H9 (cell line): Measurements from ENCODE around the gene ARPP19. TPM values are rescaled to one million over a fixed set of nuclear protein-coding genes. Genes with fewer than 3 reads are reported as not detected.
"Not testable (repeated sequence)": the region's sequence is repeated elsewhere in the genome, so short reads cannot be mapped to it uniquely, and the experiment has no call there.

Source experiments
- DNase-seq: peaks from one replicate; pipeline ENCODE4 v3.0.0-alpha.2; 2017
- H2AFZ ChIP-seq: one replicate; pipeline ENCODE4 v1.6.1; 2013; ENCODE audit warnings: mild to moderate bottlenecking, low read length, control low read depth, moderate library complexity
- H2AK5ac ChIP-seq: 2 replicates; pipeline ENCODE4 v1.6.1; 2013; ENCODE audit warnings: low read length, control low read depth, mixed read lengths; ENCODE audit not compliant: insufficient read length
- H2BK120ac ChIP-seq: one replicate; pipeline ENCODE4 v1.6.1; 2013; ENCODE audit warnings: low read depth, mild to moderate bottlenecking, low read length, control low read depth, inconsistent platforms; ENCODE audit not compliant: poor library complexity, severe bottlenecking
- H2BK12ac ChIP-seq: 2 replicates; pipeline ENCODE4 v1.6.1; 2013; ENCODE audit warnings: low read length, control low read depth, mixed read lengths, low read depth; ENCODE audit not compliant: insufficient read length
- H2BK15ac ChIP-seq: 2 replicates; pipeline ENCODE4 v1.6.1; 2013; ENCODE audit warnings: low read depth, low read length, control low read depth
- H2BK20ac ChIP-seq: one replicate; pipeline ENCODE4 v1.6.1; 2013; ENCODE audit warnings: low read depth, mild to moderate bottlenecking, low read length, control low read depth, inconsistent platforms; ENCODE audit not compliant: poor library complexity, severe bottlenecking
- H2BK5ac ChIP-seq: 2 replicates; pipeline ENCODE4 v1.6.1; 2013; ENCODE audit warnings: low read length, control low read depth, mixed read lengths; ENCODE audit not compliant: insufficient read length
- H3K14ac ChIP-seq: 2 replicates; pipeline ENCODE4 v1.6.1; 2013; ENCODE audit warnings: low read length, control low read depth; ENCODE audit not compliant: insufficient read depth
- H3K18ac ChIP-seq: 2 replicates; pipeline ENCODE4 v1.6.1; 2013; ENCODE audit warnings: low read depth, mild to moderate bottlenecking, mixed read lengths, low read length, control low read depth; ENCODE audit not compliant: insufficient read length
- H3K23ac ChIP-seq: 2 replicates; pipeline ENCODE4 v1.6.1; 2013; ENCODE audit warnings: low read length, control low read depth, mixed read lengths, low read depth; ENCODE audit not compliant: insufficient read length
- H3K23me2 ChIP-seq: 2 replicates; pipeline ENCODE4 v1.6.1; 2013; ENCODE audit warnings: low read depth, mild to moderate bottlenecking, mixed read lengths, low read length, control low read depth; ENCODE audit not compliant: insufficient read length, poor library complexity, severe bottlenecking
- H3K27ac ChIP-seq: 2 replicates; pipeline ENCODE4 v1.5.1; 2013; ENCODE audit warnings: low read length, control low read depth, mixed read lengths, low read depth; ENCODE audit not compliant: insufficient read length
- H3K27me3 ChIP-seq: 2 replicates; pipeline ENCODE4 v1.6.1; 2013; ENCODE audit warnings: low read length, control low read depth, inconsistent platforms; ENCODE audit not compliant: insufficient read depth
- H3K4ac ChIP-seq: 2 replicates; pipeline ENCODE4 v1.6.1; 2013; ENCODE audit warnings: low read depth, mild to moderate bottlenecking, control low read depth, inconsistent platforms, low read length, moderate library complexity
- H3K4me1 ChIP-seq: 2 replicates; pipeline ENCODE4 v1.6.1; 2013; ENCODE audit warnings: low read length, control low read depth, inconsistent platforms; ENCODE audit not compliant: insufficient read depth
- H3K4me2 ChIP-seq: 2 replicates; pipeline ENCODE4 v1.6.1; 2013; ENCODE audit warnings: low read length, control low read depth, mixed read lengths; ENCODE audit not compliant: insufficient read length, insufficient read depth
- H3K56ac ChIP-seq: 2 replicates; pipeline ENCODE4 v1.6.1; 2013; ENCODE audit warnings: low read depth, mild to moderate bottlenecking, mixed read lengths, low read length, control low read depth; ENCODE audit not compliant: insufficient read length
- H3K79me1 ChIP-seq: 2 replicates; pipeline ENCODE4 v1.6.1; 2013; ENCODE audit warnings: low read depth, mild to moderate bottlenecking, moderate library complexity, low read length, control low read depth, inconsistent platforms; ENCODE audit not compliant: insufficient read depth, poor library complexity, severe bottlenecking
- H3K79me2 ChIP-seq: 2 replicates; pipeline ENCODE4 v1.6.1; 2013; ENCODE audit warnings: low read length, control low read depth, inconsistent platforms; ENCODE audit not compliant: insufficient read depth
- H3K9ac ChIP-seq: 2 replicates; pipeline ENCODE4 v1.6.1; 2013; ENCODE audit warnings: low read length, control low read depth, mixed read lengths; ENCODE audit not compliant: insufficient read length; ENCODE audit errors: extremely low read depth
- H3K9me3 ChIP-seq: one replicate; pipeline ENCODE4 v1.6.1; 2013; ENCODE audit warnings: low read depth, low read length, inconsistent platforms; ENCODE audit not compliant: control insufficient read depth
- H3T11ph ChIP-seq: one replicate; pipeline ENCODE4 v1.6.1; 2013; ENCODE audit warnings: mild to moderate bottlenecking, low read length, control low read depth, inconsistent platforms
- H4K20me1 ChIP-seq: one replicate; pipeline ENCODE4 v1.6.1; 2013; ENCODE audit not compliant: control insufficient read depth, insufficient read length, insufficient read depth
- H4K5ac ChIP-seq: 2 replicates; pipeline ENCODE4 v1.6.1; 2013; ENCODE audit warnings: low read depth, mild to moderate bottlenecking, mixed read lengths, low read length, control low read depth; ENCODE audit not compliant: insufficient read length
- H4K8ac ChIP-seq: replicated peaks from 2 replicates; pipeline ENCODE4 v1.6.1; 2013; ENCODE audit warnings: low read length, control low read depth, mixed read lengths, low read depth; ENCODE audit not compliant: insufficient read length
- H4K91ac ChIP-seq: 2 replicates; pipeline ENCODE4 v1.6.1; 2013; ENCODE audit warnings: low read depth, mild to moderate bottlenecking, moderate library complexity, mixed read lengths, low read length, control low read depth; ENCODE audit not compliant: insufficient read length
- H3K27ac Mint-ChIP-seq, 3 experiments: 2 replicates in 2 of 3; 3 replicates in 1 of 3; pipeline ENCODE4 v1.8.0; 2020 to 2021; ENCODE audit warnings: mixed read lengths in 3 of 3, mild to moderate bottlenecking in 1 of 3, moderate library complexity in 1 of 3
- H3K27me3 Mint-ChIP-seq: 2 replicates; pipeline ENCODE4 v1.8.0; 2021; ENCODE audit warnings: low read depth, mild to moderate bottlenecking, moderate library complexity, mixed read lengths
- H3K36me3 Mint-ChIP-seq, 3 experiments: 2 replicates in 2 of 3; 3 replicates in 1 of 3; pipeline ENCODE4 v1.8.0; 2020 to 2021; ENCODE audit warnings: low read depth in 3 of 3, mixed read lengths in 3 of 3; ENCODE audit not compliant: insufficient read depth in 1 of 3
- H3K4me1 Mint-ChIP-seq, 2 experiments: 2 replicates each; pipeline ENCODE4 v1.8.0; 2020; ENCODE audit warnings: mixed read lengths in 2 of 2
- H3K4me3 Mint-ChIP-seq, 2 experiments: 2 replicates in 1 of 2; 3 replicates in 1 of 2; pipeline ENCODE4 v1.8.0; 2020 to 2021; ENCODE audit warnings: mild to moderate bottlenecking in 2 of 2, mixed read lengths in 2 of 2, moderate library complexity in 1 of 2
- H3K9me3 Mint-ChIP-seq, 2 experiments: 2 replicates in 1 of 2; 3 replicates in 1 of 2; pipeline ENCODE4 v1.8.0; 2020; ENCODE audit warnings: mild to moderate bottlenecking in 2 of 2, mixed read lengths in 2 of 2, moderate library complexity in 1 of 2
- CTCF ChIP-seq: fragments of 200-600 bp; sonication (generic); conservative IDR thresholded peaks from 3 replicates; pipeline ENCODE4 v1.8.0; 2021; ENCODE audit warnings: antibody characterized with exemption, mild to moderate bottlenecking
- WGBS: extraction: QIAGEN DNeasy Blood & Tissue Kit; methylation state at CpG from one replicate; pipeline ENCODE4 v1.1.7; 2013; ENCODE audit warnings: missing lambda C conversion rate, low lambda C conversion rate, mixed read lengths; ENCODE audit not compliant: insufficient read length; ENCODE audit errors: extremely low coverage; 5-methylcytosine and 5-hydroxymethylcytosine counted together
- total RNA-seq: library from RNA; stranded (reverse); gene quantifications from 2 replicates; pipeline ENCODE4 v1.2.1, GENCODE V29; 2021

ARPP19 gene
- total RNA-seq, 1 experiment from 2014 or later: 247 TPM

GRCh38 chr15:52576692-52577091 is 7.9 kb upstream of the ARPP19 start:
- Histone ChIP-seq H3K23me2 (no peaks in the 10 kb centered on the region), H3K14ac (no peak overlapping the region), H3K4ac (no peak overlapping the region), H3K79me1 (no peaks in the 10 kb centered on the region), H3K18ac (no peak overlapping the region), H2AK5ac (no peak overlapping the region), H3K79me2 (no peaks in the 10 kb centered on the region), H2BK5ac (no peak overlapping the region), H4K8ac (no peak overlapping the region), H3K4me1 (no peaks in the 10 kb centered on the region), H2BK120ac (no peak overlapping the region), H2BK15ac (no peak overlapping the region), H3K9ac (no peak overlapping the region), H2BK12ac (no peak overlapping the region), H4K20me1 (no peaks in the 10 kb centered on the region), H2AFZ (no peak overlapping the region), H3K4me2 (no peak overlapping the region), H3K9me3 (no peaks in the 10 kb centered on the region), H2BK20ac (no peak overlapping the region), H3K23ac (no peak overlapping the region), H3K27me3 (no peaks in the 10 kb centered on the region), H3K27ac (no peak overlapping the region), H4K5ac (no peak overlapping the region), H3T11ph (no peak overlapping the region), H4K91ac (no peak overlapping the region), H3K56ac (no peak overlapping the region)
- DNase-seq: no peak
- Mint-ChIP-seq H3K4me3 (no peak overlapping the region), H3K27me3 (no peaks in the 10 kb centered on the region), H3K27ac (no peak overlapping the region), H3K36me3 (no peaks in the 10 kb centered on the region), H3K4me1 (peaks cover 6% of the 10 kb centered on the region in 2 experiments), H3K9me3 (no peaks in the 10 kb centered on the region; a peak in 1 of 5 replicates)
- no peak for TF ChIP-seq CTCF
- WGBS: no CpG with 5 or more reads among the region's 2 CpGs

GRCh38 chr15:52575573-52575972 is 6.7 kb upstream of the ARPP19 start:
- H3K27ac Mint-ChIP-seq, H3K4me1 Mint-ChIP-seq, H3K4me2 ChIP-seq, H3K79me2 ChIP-seq, H3K4ac ChIP-seq, H4K20me1 ChIP-seq, H3K79me1 ChIP-seq, H2AK5ac ChIP-seq, H2BK15ac ChIP-seq, H2BK120ac ChIP-seq, H2BK12ac ChIP-seq, H2AFZ ChIP-seq, H3K9me3 Mint-ChIP-seq, H3K56ac ChIP-seq, H3K23me2 ChIP-seq, H3K27me3 ChIP-seq, H3K36me3 Mint-ChIP-seq, DNase-seq, H4K91ac ChIP-seq, H3K9ac ChIP-seq, H3K27ac ChIP-seq, H3T11ph ChIP-seq, H4K5ac ChIP-seq, H3K23ac ChIP-seq, H3K9me3 ChIP-seq, H2BK20ac ChIP-seq, H3K27me3 Mint-ChIP-seq, H3K4me3 Mint-ChIP-seq, H3K14ac ChIP-seq, H2BK5ac ChIP-seq, H4K8ac ChIP-seq, H3K4me1 ChIP-seq, H3K18ac ChIP-seq: not testable (repeated sequence)
- no CpG with 5 or more reads among the region's 7 CpGs for WGBS
